Mesodermal cell (in vitro differentiated cells): ENCODE data around the gene SH2D4B.

Experiments
- H3K27ac ChIP-seq: 2 replicates; pipeline ENCODE4 v1.7.0; 2013; ENCODE audit warnings: mild to moderate bottlenecking, low read depth, low read length, moderate library complexity; ENCODE audit not compliant: severe bottlenecking
- H3K36me3 ChIP-seq: 2 replicates; pipeline ENCODE4 v1.7.1; 2013; ENCODE audit warnings: mild to moderate bottlenecking, low read length, moderate library complexity; ENCODE audit not compliant: control insufficient read depth, insufficient read depth
- H3K4me1 ChIP-seq: one replicate; pipeline ENCODE4 v1.7.1; 2013; ENCODE audit warnings: mild to moderate bottlenecking, low read length; ENCODE audit not compliant: insufficient read depth, control insufficient read depth, poor library complexity, severe bottlenecking
- H3K4me3 ChIP-seq: 2 replicates; pipeline ENCODE4 v1.7.0; 2013; ENCODE audit warnings: low read length, control low read depth, mild to moderate bottlenecking; ENCODE audit not compliant: insufficient read depth, poor library complexity, severe bottlenecking; ENCODE audit errors: extremely low read depth
- H3K9me3 ChIP-seq: 2 replicates; pipeline ENCODE4 v1.7.1; 2013; ENCODE audit warnings: mild to moderate bottlenecking, low read length, moderate library complexity; ENCODE audit not compliant: control insufficient read depth
- WGBS, 2 experiments: methylation state at CpG; one replicate each; pipeline ENCODE4 v1.1.5; 2013; ENCODE audit warnings: missing lambda C conversion rate in 2 of 2; ENCODE audit not compliant: insufficient coverage in 2 of 2; 5-methylcytosine and 5-hydroxymethylcytosine counted together

The SH2D4B gene

GRCh38 chr10:80517416-80518142 lies 20.1 kb upstream of the SH2D4B start:
- H3K36me3 ChIP-seq, result peaks cover 97% of the 10 kb centered on the region

DNA sequence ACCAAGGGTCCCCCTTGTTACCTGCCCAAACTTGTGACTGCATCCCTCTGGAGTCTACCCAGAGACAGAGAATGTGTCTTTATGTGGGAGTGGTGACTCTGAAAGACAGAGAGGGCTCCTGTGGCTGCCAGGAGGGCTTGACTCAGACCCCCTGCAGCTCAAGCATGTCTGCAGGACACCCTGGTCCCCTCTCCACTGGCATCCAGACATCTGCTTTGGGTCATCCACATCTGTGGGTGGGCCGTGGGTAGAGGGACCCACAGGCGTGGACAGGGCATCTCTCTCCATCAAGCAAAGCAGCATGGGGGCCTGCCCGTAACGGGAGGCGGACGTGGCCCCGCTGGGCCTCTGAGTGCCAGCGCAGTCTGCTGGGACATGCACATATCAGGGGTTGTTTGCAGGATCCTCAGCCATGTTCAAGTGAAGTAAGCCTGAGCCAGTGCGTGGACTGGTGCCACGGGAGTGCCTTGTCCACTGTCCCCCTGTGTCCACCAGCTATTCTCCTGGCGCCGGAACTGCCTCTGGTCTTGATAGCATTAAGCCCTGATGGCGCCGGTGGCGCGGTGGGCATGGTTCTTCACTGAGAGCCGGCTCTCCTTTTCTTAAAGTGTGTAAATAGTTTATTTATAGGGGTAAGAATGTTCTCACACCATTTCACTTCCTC lies 19.4 kb upstream of the SH2D4B start:
- WGBS, 2 experiments, result 94 to 99% methylated on average over 8 to 12 of the region's 17 CpGs
- Histone ChIP-seq H3K36me3 (peaks cover 90% of the 10 kb centered on the region), H3K4me1 (no peaks in the 10 kb centered on the region)

More at GRCh38 chr10:80517416-80518142, 20.1 kb upstream of the SH2D4B start:
- Histone ChIP-seq H3K4me3 (no peak overlapping the region), H3K9me3 (no peaks in the 10 kb centered on the region), H3K4me1 (no peaks in the 10 kb centered on the region), H3K27ac (no peak overlapping the region)
- 92 to 98% methylated on average over 13 to 19 of the region's 21 CpGs for WGBS, 2 experiments

DNA sequence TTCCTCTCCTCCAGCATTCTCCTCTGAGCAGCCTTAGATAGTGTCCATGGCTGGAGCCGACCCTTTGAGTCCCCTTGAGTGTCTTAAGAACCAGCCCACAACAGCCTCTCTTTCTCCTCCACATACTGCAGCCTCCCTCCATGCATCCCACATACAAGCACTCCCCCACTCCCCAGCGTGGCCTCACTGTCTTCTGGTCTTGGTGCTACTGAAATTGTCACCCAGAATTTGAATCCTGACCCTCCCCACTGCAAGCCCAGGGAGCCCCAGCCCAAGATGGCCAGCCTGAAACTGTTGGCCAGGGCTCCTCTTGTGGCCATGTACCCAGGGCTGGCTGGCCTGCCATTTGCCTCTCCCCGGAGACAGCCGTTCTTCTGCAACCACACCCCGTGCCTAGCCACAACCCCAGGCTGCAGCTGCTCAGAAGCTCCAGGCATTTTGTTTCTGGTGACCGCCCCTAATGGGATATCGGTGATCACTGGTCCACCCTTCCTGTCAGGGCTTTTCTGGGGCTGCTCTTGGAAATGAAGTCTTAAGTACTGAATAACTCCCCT lies 18.8 kb upstream of the SH2D4B start:
- H3K4me3 ChIP-seq, result no peak overlapping the region
- no peak overlapping the region for H3K27ac ChIP-seq
- H3K4me1 ChIP-seq, result no peaks in the 10 kb centered on the region
- H3K36me3 ChIP-seq, result peaks cover 84% of the 10 kb centered on the region
- H3K9me3 ChIP-seq, result no peaks in the 10 kb centered on the region
- WGBS, 2 experiments, result 96% methylated on average over 7 of the region's 7 CpGs

More for the DNA sequence above, 19.4 kb upstream of the SH2D4B start:
- no peaks in the 10 kb centered on the region for H3K9me3 ChIP-seq
- no peak overlapping the region for H3K27ac ChIP-seq
- H3K4me3 ChIP-seq, result no peak overlapping the region

DNA sequence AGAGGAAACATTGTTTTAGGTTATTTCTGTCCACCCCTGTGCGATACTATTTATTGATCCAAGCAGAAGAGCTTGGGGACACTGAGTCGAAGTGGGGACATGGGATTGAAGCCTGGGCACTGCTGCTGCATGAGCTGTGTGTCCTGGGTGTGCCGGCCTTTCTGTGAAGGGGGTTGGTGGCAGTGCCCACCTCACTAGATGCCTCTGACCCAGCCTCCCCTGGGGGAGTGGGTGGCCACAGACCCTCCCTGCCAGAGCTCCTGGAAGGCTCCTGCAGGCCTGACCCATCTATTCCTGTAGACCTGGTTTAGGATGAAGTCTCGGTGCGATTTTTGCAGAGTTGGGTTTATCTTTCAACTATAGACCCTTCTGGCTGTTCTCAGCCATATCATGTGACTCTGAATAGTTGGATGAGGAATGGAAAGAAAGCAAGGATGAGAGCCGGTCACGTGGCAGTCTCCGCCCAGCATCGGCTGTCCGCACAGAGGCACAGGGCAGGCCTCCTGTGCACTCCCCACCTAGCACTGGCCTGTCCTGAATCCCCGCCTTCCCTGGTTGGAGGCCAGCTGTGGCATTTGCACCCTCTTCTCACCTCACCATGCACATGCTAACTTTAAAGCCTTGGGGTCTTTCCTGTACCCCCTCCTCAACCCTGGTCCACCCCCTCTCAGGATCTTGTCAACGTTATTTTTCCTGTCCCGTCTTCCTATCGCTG lies 17.6 kb upstream of the SH2D4B start:
- no peak overlapping the region for H3K27ac ChIP-seq
- WGBS, 2 experiments, result 93 to 97% methylated on average over 10 to 12 of the region's 14 CpGs
- peaks cover 6% of the 10 kb centered on the region for H3K4me1 ChIP-seq
- H3K4me3 ChIP-seq, result no peak overlapping the region
- H3K36me3 ChIP-seq, result peaks cover 72% of the 10 kb centered on the region
- no peaks in the 10 kb centered on the region for H3K9me3 ChIP-seq

DNA sequence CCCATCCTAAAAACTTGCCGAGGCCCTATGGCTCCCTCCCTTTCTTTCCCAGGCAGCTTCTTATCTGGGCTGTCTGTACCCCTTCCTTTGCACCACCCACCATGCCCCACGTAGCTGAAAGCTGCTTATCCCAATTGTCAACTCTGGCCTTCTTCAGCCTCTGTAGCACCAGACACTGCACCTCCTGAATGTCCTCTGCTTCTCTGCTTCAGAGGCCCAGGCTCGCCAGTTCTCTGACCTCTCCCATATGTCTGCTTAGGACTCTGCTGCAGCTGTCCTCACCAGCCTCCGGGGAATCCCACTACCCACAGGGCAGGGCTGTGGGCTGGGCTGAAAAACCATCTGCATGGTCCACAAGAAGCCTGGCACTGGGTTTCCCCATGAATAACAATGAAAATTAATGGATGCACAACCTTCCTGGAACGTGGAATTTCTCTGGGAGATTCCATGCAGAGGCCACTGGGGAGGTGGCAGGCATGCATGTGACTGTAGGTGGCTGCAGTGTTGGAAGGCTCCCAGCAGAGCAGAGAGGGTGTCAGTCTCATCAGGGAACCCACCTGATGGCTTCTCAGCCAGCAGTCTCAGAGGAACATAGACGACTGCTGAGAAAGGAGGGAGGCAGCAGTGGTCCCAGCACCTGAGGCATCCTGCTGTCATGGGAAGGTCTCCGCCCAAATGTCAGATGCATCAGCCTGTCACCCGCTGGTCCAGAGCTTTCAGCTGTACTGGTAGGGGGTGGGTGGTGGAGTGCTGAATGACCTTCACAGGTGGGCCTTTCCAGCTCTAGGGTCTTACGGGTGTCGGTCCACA lies 16.8 kb upstream of the SH2D4B start:
- 85 to 96% methylated on average over 9 to 10 of the region's 10 CpGs for WGBS, 2 experiments
- H3K36me3 ChIP-seq, result peaks cover 64% of the 10 kb centered on the region

DNA sequence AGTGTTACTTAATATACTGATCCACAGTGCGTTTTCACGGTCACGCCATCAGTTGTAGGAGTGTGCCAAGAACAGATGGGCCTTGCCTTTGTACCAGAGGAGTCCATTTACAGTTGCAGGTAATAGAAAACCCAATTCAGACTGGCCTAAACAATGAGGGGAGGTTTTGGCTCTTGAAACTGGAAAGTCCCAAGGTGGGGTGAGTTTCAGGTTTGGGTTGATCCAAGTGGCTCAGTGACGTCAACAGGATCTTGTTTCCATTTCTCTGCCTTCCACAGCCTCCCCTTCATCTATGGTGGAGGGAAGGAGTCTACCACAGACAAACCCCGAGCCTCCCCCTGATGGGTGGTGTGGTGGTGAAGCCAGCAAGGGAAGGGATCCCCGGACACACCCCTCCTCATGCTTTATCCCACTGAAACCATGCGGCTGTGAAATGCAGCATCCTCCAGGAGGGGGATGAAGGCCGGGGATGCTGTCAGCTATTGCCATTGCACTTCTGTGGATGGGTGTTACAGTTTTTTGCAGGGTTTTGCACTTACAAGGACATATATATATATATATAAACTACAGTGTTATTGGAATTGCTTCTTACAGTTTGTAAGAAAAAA lies 14.8 kb upstream of the SH2D4B start:
- Histone ChIP-seq H3K4me3 (no peak overlapping the region), H3K4me1 (peaks cover 6% of the 10 kb centered on the region), H3K36me3 (peaks cover 44% of the 10 kb centered on the region), H3K9me3 (no peaks in the 10 kb centered on the region), H3K27ac (no peak overlapping the region)
- WGBS, 2 experiments, result 100% methylated on average over 3 of the region's 8 CpGs; no CpG with 5 or more reads in 1 of the 2 experiments

More for the DNA sequence above, 16.8 kb upstream of the SH2D4B start:
- no peak overlapping the region for H3K27ac ChIP-seq
- no peak overlapping the region for H3K4me3 ChIP-seq
- H3K9me3 ChIP-seq, result no peaks in the 10 kb centered on the region
- H3K4me1 ChIP-seq, result peaks cover 6% of the 10 kb centered on the region

DNA sequence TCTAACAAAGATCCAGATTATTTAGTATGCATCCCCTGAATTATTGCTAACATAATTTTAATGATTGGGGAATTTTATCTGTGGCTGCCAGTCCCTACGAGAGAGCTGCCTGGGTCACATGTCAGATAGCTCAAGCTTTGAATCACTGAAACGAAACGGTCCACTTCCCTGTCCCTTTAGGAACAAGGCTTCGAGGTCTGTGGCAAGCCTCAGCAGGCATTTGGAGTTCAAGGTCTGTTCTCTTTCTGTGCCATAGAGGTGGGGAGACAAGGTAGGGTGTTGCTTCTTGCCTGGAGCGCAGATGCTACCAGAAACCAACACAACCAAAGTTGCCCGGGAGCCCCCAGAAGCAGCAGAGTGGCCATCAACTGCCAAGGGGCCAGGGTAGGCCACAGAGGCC lies 13.9 kb upstream of the SH2D4B start:
- no peak overlapping the region for H3K27ac ChIP-seq
- H3K36me3 ChIP-seq, result peaks cover 35% of the 10 kb centered on the region
- WGBS, 2 experiments, result 96% methylated on average over 4 of the region's 6 CpGs
- no peak overlapping the region for H3K4me3 ChIP-seq
- H3K4me1 ChIP-seq, result peaks cover 6% of the 10 kb centered on the region
- H3K9me3 ChIP-seq, result no peaks in the 10 kb centered on the region

- 92 to 95% methylated on average over 8 to 11 of the region's 12 CpGs for WGBS, 2 experiments
- Histone ChIP-seq H3K4me1 (peaks cover 6% of the 10 kb centered on the region), H3K27ac (no peak overlapping the region), H3K36me3 (peaks cover 29% of the 10 kb centered on the region), H3K9me3 (no peaks in the 10 kb centered on the region), H3K4me3 (no peak overlapping the region)
Observed at GRCh38 chr10:80524190-80524909, 13.4 kb upstream of the SH2D4B start.

DNA sequence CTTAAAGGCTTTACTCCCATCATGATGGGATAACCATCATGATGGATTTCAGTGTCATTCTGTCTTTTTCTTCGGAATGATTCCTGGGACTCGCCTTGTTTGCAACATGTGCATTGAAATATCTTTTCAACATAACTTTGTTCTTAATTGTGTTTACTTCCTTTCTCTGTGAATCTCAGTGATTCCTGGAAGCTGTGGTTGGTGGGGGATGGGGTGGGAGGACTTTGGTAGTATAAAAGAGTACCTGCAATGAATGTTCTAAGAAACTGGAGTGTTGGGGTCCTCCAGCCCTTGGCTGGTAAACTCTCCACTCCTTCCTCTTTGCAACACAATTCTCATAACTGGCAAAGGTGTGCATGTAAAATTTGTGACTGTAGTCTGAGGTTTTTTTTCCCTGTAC lies 11.5 kb upstream of the SH2D4B start:
- Histone ChIP-seq H3K9me3 (no peaks in the 10 kb centered on the region), H3K4me1 (peaks cover 6% of the 10 kb centered on the region), H3K36me3 (peaks cover 11% of the 10 kb centered on the region), H3K4me3 (no peak overlapping the region), H3K27ac (no peak overlapping the region)
- 100% methylated on average over 1 of the region's 2 CpGs; no CpG with 5 or more reads in 1 of the 2 experiments for WGBS, 2 experiments
